Thyroid gland (tissue), 4 donors: ENCODE measurements around the gene ANKRD49.

Experiments
- POLR2A ChIP-seq, 2 donors: fragments of 450-650 bp; IDR thresholded peaks; one replicate each; pipeline ENCODE4 v1.6.1; 2017; ENCODE audit warnings: antibody characterized with exemption in 2 of 2, mild to moderate bottlenecking in 2 of 2, moderate library complexity in 1 of 2
- TF ChIP-seq, protein P1 (sequence below), 6 experiments: fragments of 200-600 bp in 3 of 6; fragments of 450-650 bp in 3 of 6; sonication (generic) in 3 of 6; IDR thresholded peaks; one replicate each; pipeline ENCODE4 v1.5.1; 2016 to 2019; ENCODE audit warnings: antibody characterized with exemption in 6 of 6, mild to moderate bottlenecking in 2 of 6, inconsistent platforms in 1 of 6, moderate library complexity in 1 of 6

DNA sequence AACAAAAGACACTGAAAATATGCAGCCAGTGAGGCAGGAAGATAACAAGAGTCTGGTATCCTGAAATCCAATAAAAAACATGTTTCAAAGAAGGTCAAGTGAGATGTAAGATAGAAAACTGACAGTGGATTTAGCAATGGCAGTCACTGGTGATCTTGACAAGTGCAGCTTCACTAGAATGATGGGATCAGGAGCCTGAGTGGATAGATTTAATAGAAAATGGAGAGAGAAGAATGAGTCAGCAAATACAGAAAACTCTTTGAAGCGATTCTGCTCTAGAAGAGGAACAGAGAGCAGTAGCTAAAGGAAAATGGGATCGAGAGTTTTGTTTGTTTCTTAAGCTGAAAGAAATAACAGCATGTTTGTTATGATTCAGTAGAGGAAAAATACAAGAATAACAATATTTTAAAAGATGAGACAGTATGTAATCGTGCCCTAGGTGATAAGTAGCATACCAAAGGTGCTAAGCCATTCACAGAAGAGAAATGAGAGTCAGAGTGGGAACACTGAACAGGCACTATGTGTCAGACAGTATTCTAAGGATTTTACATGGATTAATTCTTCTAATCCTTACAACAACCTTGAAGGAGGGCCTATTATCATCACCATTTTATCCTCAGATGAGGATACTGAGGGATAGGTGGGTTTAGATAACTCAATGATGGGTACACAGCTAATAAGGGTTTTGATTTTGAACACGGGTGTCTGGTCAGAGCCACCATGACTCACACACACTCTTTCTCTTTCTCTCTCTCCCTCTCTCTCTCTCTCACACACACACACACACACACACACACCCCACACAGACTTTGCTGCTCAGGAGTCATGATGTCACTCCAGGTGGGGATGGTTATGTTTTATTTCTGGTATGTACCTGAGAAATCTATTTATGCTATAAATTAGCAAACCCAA is 36.4 kb upstream of the ANKRD49 start:
- TF ChIP-seq, protein P1, sequence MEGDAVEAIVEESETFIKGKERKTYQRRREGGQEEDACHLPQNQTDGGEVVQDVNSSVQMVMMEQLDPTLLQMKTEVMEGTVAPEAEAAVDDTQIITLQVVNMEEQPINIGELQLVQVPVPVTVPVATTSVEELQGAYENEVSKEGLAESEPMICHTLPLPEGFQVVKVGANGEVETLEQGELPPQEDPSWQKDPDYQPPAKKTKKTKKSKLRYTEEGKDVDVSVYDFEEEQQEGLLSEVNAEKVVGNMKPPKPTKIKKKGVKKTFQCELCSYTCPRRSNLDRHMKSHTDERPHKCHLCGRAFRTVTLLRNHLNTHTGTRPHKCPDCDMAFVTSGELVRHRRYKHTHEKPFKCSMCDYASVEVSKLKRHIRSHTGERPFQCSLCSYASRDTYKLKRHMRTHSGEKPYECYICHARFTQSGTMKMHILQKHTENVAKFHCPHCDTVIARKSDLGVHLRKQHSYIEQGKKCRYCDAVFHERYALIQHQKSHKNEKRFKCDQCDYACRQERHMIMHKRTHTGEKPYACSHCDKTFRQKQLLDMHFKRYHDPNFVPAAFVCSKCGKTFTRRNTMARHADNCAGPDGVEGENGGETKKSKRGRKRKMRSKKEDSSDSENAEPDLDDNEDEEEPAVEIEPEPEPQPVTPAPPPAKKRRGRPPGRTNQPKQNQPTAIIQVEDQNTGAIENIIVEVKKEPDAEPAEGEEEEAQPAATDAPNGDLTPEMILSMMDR (IDR thresholded peaks at IDR 0.05) = no peak
- no peak for TF ChIP-seq POLR2A (IDR thresholded peaks at IDR 0.05)
